Activated CD8-positive, alpha-beta T cell treated with anti-CD3 and anti-CD28 coated beads for 36 hours (primary cell): ENCODE data around the gene SLC14A1. TPM values are rescaled to one million over a fixed set of nuclear protein-coding genes. Genes with fewer than 3 reads are reported as not detected.

Source experiments
- ATAC-seq: fragments of 200-7000 bp; cut with Tn5 transposase; one replicate; pipeline ENCODE4 v1.10.0; 2021; ENCODE audit warnings: mild to moderate bottlenecking, moderate library complexity
- CTCF ChIA-PET: fragments of 350-600 bp; sonication (Branson Sonifier 250); formaldehyde crosslinking; loops from one replicate; lab custom pipeline; 2021; ENCODE audit warnings: antibody characterized with exemption; lab: Charles Lee
- POLR2A ChIA-PET: fragments of 350-600 bp; sonication (Branson Sonifier 250); formaldehyde crosslinking; loops from one replicate; lab custom pipeline; 2021; ENCODE audit warnings: antibody characterized with exemption; lab: Charles Lee
- DNase-seq: peaks from one replicate; pipeline ENCODE4 v3.0.0-alpha.2; 2020
- H3K27ac Mint-ChIP-seq: one replicate; pipeline ENCODE4 v1.8.0; 2021; ENCODE audit warnings: mild to moderate bottlenecking, mixed read lengths
- H3K27me3 Mint-ChIP-seq: one replicate; pipeline ENCODE4 v1.8.0; 2021; ENCODE audit warnings: mixed read lengths
- H3K36me3 Mint-ChIP-seq: one replicate; pipeline ENCODE4 v1.8.0; 2021; ENCODE audit warnings: low read depth, mixed read lengths
- H3K4me1 Mint-ChIP-seq: one replicate; pipeline ENCODE4 v1.8.0; 2021; ENCODE audit warnings: low read depth, mixed read lengths
- H3K4me3 Mint-ChIP-seq: one replicate; pipeline ENCODE4 v1.8.0; 2021; ENCODE audit warnings: mild to moderate bottlenecking, moderate library complexity, mixed read lengths
- H3K9me3 Mint-ChIP-seq: one replicate; pipeline ENCODE4 v1.8.0; 2021; ENCODE audit warnings: mixed read lengths
- CTCF ChIP-seq: fragments of 200-600 bp; IDR thresholded peaks from one replicate; pipeline ENCODE4 v1.8.0; 2022; ENCODE audit warnings: antibody characterized with exemption, mild to moderate bottlenecking
- intact Hi-C: fragments of 100-400 bp; cut with micrococcal nuclease; formaldehyde crosslinking; loops from one replicate; pipeline ENCODE4 v1.10.0; 2022
- total RNA-seq, 2 experiments: library from RNA; stranded (reverse); gene quantifications; one replicate each; pipeline ENCODE4 v1.2.3, GENCODE V29; 2021

The SLC14A1 gene
- total RNA-seq, 2 experiments from 2014 or later, result 3.1 TPM

GRCh38 chr18:45764000-45764686 is 40.2 kb downstream of the SLC14A1 start:
- POLR2A ChIA-PET, result interaction anchor here (0.9 kb wide), 2 partner anchors 11 to 15 kb away, joined by 3 read pairs; no protein-coding TSS in a partner anchor
- Mint-ChIP-seq H3K27me3 (no peaks in the 10 kb centered on the region), H3K4me3 (no peak overlapping the region), H3K4me1 (peaks cover 4% of the 10 kb centered on the region), H3K36me3 (no peaks in the 10 kb centered on the region), H3K9me3 (no peaks in the 10 kb centered on the region), H3K27ac (no peak overlapping the region)
- no peak for TF ChIP-seq CTCF
- CTCF ChIA-PET, result interaction anchor here (2.4 kb wide), 1 partner anchor 116 kb away, joined by 7 read pairs; no protein-coding TSS in a partner anchor
- peak; percentile 7 for DNase-seq
- ATAC-seq, result peak; percentile 82
- intact Hi-C loops, result no loop called here

GRCh38 chr18:45765796-45766195 is 41.8 kb downstream of the SLC14A1 start:
- POLR2A ChIA-PET, result no interaction called here
- no peak overlapping the region for H3K27ac Mint-ChIP-seq

GRCh38 chr18:45771587-45772480 is 47.9 kb downstream of the SLC14A1 start:
- intact Hi-C loops, result no loop called here
- Mint-ChIP-seq H3K4me1 (peaks cover 21% of the 10 kb centered on the region), H3K36me3 (no peaks in the 10 kb centered on the region), H3K27me3 (peaks cover 13% of the 10 kb centered on the region), H3K27ac (no peak overlapping the region), H3K9me3 (no peaks in the 10 kb centered on the region), H3K4me3 (no peak overlapping the region)
- DNase-seq, result no peak
- POLR2A ChIA-PET, result no interaction called here
- no peak for TF ChIP-seq CTCF
- no peak for ATAC-seq
- CTCF ChIA-PET, result interaction anchor here (0.8 to 1.6 kb wide), 3 partner anchors 15 to 108 kb away, joined by 3 to 6 read pairs (median 3); no protein-coding TSS in a partner anchor

More at GRCh38 chr18:45765796-45766195, 41.8 kb downstream of the SLC14A1 start:
- no peaks in the 10 kb centered on the region for H3K27me3 Mint-ChIP-seq
- DNase-seq, result no peak
- no peaks in the 10 kb centered on the region for H3K9me3 Mint-ChIP-seq
- ATAC-seq, result no peak
- TF ChIP-seq CTCF, result no peak
- no peak overlapping the region for H3K4me3 Mint-ChIP-seq
- intact Hi-C loops, result no loop called here
- H3K36me3 Mint-ChIP-seq, result no peaks in the 10 kb centered on the region
- CTCF ChIA-PET, result no interaction called here
- peaks cover 4% of the 10 kb centered on the region for H3K4me1 Mint-ChIP-seq

DNA sequence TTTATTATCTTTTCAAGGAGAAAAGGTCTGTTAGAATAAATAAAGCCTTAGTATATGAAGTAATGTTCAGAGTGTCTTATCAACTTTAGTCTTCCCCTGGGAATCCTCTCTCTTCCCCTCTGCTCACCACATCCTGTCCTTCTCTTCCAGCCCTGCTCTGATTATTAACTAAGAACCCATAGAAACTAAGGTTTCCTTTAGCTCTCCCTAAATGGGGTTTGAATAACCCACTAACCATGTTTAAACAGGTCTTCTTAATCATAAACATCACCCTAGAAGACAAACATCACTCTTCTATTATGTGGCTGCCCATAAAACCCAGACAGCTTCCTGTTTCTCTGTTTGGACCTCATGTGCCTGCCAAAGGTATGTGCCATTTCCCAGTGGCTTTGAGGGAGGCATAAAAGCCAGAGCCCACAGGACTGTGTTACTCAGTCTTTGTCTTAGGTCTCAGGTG is 50.1 kb downstream of the SLC14A1 start:
- Mint-ChIP-seq H3K4me1 (peaks cover 21% of the 10 kb centered on the region), H3K36me3 (no peaks in the 10 kb centered on the region), H3K27me3 (peaks cover 17% of the 10 kb centered on the region), H3K27ac (no peak overlapping the region), H3K9me3 (no peaks in the 10 kb centered on the region), H3K4me3 (no peak overlapping the region)
- POLR2A ChIA-PET, result no interaction called here
- TF ChIP-seq CTCF, result no peak
- ATAC-seq (no peak), DNase-seq (peak; percentile 8)
- intact Hi-C loops, result no loop called here
- CTCF ChIA-PET, result interaction anchor here (1.0 kb wide), 1 partner anchor 27 kb away, joined by 3 read pairs; no protein-coding TSS in a partner anchor
